Measurements from ENCODE around the gene SLC12A9.
"Not testable (repeated sequence)": the region's sequence is repeated elsewhere in the genome, so short reads cannot be mapped to it uniquely, and the experiment has no call there.

Gene SLC12A9
- total RNA-seq = 62.0 to 99.0 reads per million in 2 donors

- DNase-seq = peak; percentile 70 to 91 (median 80)
Measured at GRCh38 chr7:100852048-100852872, at the start of gene SLC12A9. TSS of gene SLC12A9 (plus strand) at chr7:100852713. CDS start at chr7:100854198, 1,485 bp downstream.

GRCh38 chr7:100802951-100803350 lies 49.6 kb upstream of the SLC12A9 start:
- no peak for DNase-seq

GRCh38 chr7:100803398-100804161 lies 48.9 kb upstream of the SLC12A9 start:
- peak in 2 of 5 experiments; percentile 14 to 86 for DNase-seq

GRCh38 chr7:100804681-100805431 lies 47.7 kb upstream of the SLC12A9 start:
- DNase-seq = no peak

GRCh38 chr7:100806276-100806675 lies 46.2 kb upstream of the SLC12A9 start:
- no peak for DNase-seq

GRCh38 chr7:100806883-100807282 lies 45.6 kb upstream of the SLC12A9 start:
- DNase-seq = not testable (repeated sequence)

- DNase-seq = no peak
Measured at GRCh38 chr7:100808354-100808875, 44.1 kb upstream of the SLC12A9 start.

- no peak for DNase-seq
Measured at GRCh38 chr7:100811480-100811879, 41.0 kb upstream of the SLC12A9 start.

- no peak for DNase-seq
Measured at GRCh38 chr7:100812729-100813128, 39.8 kb upstream of the SLC12A9 start.

GRCh38 chr7:100816515-100816914 lies 36.0 kb upstream of the SLC12A9 start:
- DNase-seq = not testable (repeated sequence)

- no peak for DNase-seq
Measured at GRCh38 chr7:100817097-100817496, 35.4 kb upstream of the SLC12A9 start.

GRCh38 chr7:100818366-100818765 lies 34.1 kb upstream of the SLC12A9 start:
- no peak for DNase-seq

- DNase-seq = no peak
Measured at GRCh38 chr7:100818825-100819224, 33.7 kb upstream of the SLC12A9 start.

GRCh38 chr7:100819586-100819985 lies 32.9 kb upstream of the SLC12A9 start:
- DNase-seq = no peak

GRCh38 chr7:100822236-100823139 lies 30.0 kb upstream of the SLC12A9 start:
- no peak for DNase-seq

GRCh38 chr7:100823140-100823525 lies 29.4 kb upstream of the SLC12A9 start:
- no peak for DNase-seq

GRCh38 chr7:100823534-100823933 lies 29.0 kb upstream of the SLC12A9 start:
- DNase-seq = no peak

- DNase-seq = no peak
Measured at GRCh38 chr7:100824499-100825214, 27.9 kb upstream of the SLC12A9 start.

GRCh38 chr7:100825215-100825671 lies 27.3 kb upstream of the SLC12A9 start:
- DNase-seq = no peak

- DNase-seq = no peak
Measured at GRCh38 chr7:100825751-100826513, 26.6 kb upstream of the SLC12A9 start.

Measured in T-helper 2 cell (primary cell).